Mucosa of rectum (tissue), 2 donors: ENCODE results near the gene LARP4B.

Experiments used
- H3K27ac ChIP-seq, 2 donors: one replicate each; pipeline ENCODE4 v1.7.0; 2013; ENCODE audit warnings: inconsistent platforms in 2 of 2, low read depth in 2 of 2, low read length in 2 of 2
- H3K27me3 ChIP-seq, 2 donors: one replicate each; pipeline ENCODE4 v1.7.0; 2013; ENCODE audit warnings: low read length in 2 of 2; ENCODE audit not compliant: control insufficient read depth in 2 of 2, insufficient read depth in 2 of 2
- H3K36me3 ChIP-seq, 2 donors: one replicate each; pipeline ENCODE4 v1.7.0; 2013; ENCODE audit warnings: low read length in 2 of 2; ENCODE audit not compliant: control insufficient read depth in 2 of 2, insufficient read depth in 2 of 2
- H3K4me1 ChIP-seq, 2 donors: one replicate each; pipeline ENCODE4 v1.7.0; 2013; ENCODE audit warnings: low read length in 2 of 2, mild to moderate bottlenecking in 1 of 2; ENCODE audit not compliant: control insufficient read depth in 2 of 2, insufficient read depth in 2 of 2
- H3K4me3 ChIP-seq, 2 donors: one replicate each; pipeline ENCODE4 v1.7.0; 2013; ENCODE audit warnings: low read length in 2 of 2
- H3K9ac ChIP-seq, 2 donors: one replicate each; pipeline ENCODE4 v1.7.0; 2013; ENCODE audit warnings: low read length in 2 of 2, low read depth in 1 of 2, mild to moderate bottlenecking in 1 of 2
- H3K9me3 ChIP-seq, 2 donors: one replicate each; pipeline ENCODE4 v1.7.0; 2013; ENCODE audit warnings: low read length in 2 of 2; ENCODE audit not compliant: control insufficient read depth in 2 of 2
- donor health status: healthy.
- donor health status: Normal muscosa, but diverticular disease.

The LARP4B gene

GRCh38 chr10:855079-855478, 76.4 kb downstream of the LARP4B start:
- H3K36me3 ChIP-seq: peaks cover 16 to 34% of the 10 kb centered on the region in 2 donors
- no peaks in the 10 kb centered on the region for H3K27me3 ChIP-seq
- H3K4me1 ChIP-seq: no peaks in the 10 kb centered on the region
- no peak overlapping the region for H3K27ac ChIP-seq
- H3K4me3 ChIP-seq: no peak overlapping the region
- H3K9me3 ChIP-seq: no peaks in the 10 kb centered on the region
- H3K9ac ChIP-seq: no peak overlapping the region

GRCh38 chr10:853017-853416, 78.5 kb downstream of the LARP4B start:
- no peak overlapping the region for H3K9ac ChIP-seq
- H3K4me3 ChIP-seq: no peak overlapping the region
- peaks cover 16 to 32% of the 10 kb centered on the region in 2 donors for H3K36me3 ChIP-seq
- H3K4me1 ChIP-seq: no peaks in the 10 kb centered on the region
- H3K9me3 ChIP-seq: no peaks in the 10 kb centered on the region
- no peak overlapping the region for H3K27ac ChIP-seq
- no peaks in the 10 kb centered on the region for H3K27me3 ChIP-seq

DNA sequence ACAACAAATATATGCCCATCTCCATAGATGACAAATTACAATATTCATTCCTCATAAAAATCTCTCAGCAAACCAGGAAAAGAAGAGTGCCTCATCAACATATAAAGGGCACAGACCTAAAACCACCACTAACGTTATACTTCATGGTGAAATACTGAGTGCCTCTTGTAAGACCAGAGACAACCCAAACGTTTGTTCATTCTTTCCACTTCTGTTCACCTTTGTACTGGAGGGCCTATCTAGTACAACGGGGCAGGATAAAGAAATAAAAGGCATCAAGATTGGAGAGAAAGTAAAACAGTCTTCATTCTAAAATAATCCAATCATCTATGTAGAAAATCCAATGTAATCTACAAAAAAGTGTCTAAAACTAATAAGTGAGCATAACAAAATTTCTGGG, 79.1 kb downstream of the LARP4B start:
- Histone ChIP-seq H3K4me3 (no peak overlapping the region), H3K27ac (no peak overlapping the region), H3K4me1 (no peaks in the 10 kb centered on the region), H3K36me3 (peaks cover 20 to 30% of the 10 kb centered on the region in 2 donors), H3K27me3 (no peaks in the 10 kb centered on the region), H3K9me3 (no peaks in the 10 kb centered on the region), H3K9ac (no peak overlapping the region)

- no peaks in the 10 kb centered on the region for H3K4me1 ChIP-seq
- no peaks in the 10 kb centered on the region for H3K27me3 ChIP-seq
- H3K9ac ChIP-seq: no peak overlapping the region
- peaks cover 21 to 30% of the 10 kb centered on the region in 2 donors for H3K36me3 ChIP-seq
- H3K27ac ChIP-seq: no peak overlapping the region
- no peaks in the 10 kb centered on the region for H3K9me3 ChIP-seq
- H3K4me3 ChIP-seq: no peak overlapping the region
Measured at GRCh38 chr10:851901-852300, 79.6 kb downstream of the LARP4B start.

DNA sequence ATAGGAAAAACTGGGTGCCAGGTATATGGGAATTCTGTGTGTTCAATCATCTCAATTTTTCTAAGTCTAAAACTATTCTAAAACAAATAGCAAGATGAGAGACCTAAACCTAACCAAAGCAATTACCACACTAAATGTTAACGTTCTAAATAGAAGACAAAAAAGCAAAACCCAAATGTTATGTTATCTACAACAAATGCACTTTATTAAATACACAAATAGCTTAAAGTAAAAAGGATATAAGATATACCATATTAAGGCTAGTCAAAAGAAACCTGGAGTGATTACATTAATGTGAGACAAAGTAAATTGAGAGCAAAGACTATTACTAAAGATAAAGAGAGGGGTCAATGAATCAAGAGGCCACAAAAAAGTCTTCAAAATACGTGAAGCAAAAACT, 81.4 kb downstream of the LARP4B start:
- Histone ChIP-seq H3K27ac (no peak overlapping the region), H3K27me3 (no peaks in the 10 kb centered on the region), H3K9ac (no peak overlapping the region), H3K36me3 (peaks cover 16 to 39% of the 10 kb centered on the region in 2 donors), H3K9me3 (no peaks in the 10 kb centered on the region), H3K4me1 (no peaks in the 10 kb centered on the region), H3K4me3 (no peak overlapping the region)

GRCh38 chr10:847868-848267, 83.6 kb downstream of the LARP4B start:
- Histone ChIP-seq H3K4me3 (no peak overlapping the region), H3K4me1 (no peaks in the 10 kb centered on the region), H3K27me3 (no peaks in the 10 kb centered on the region), H3K27ac (no peak overlapping the region), H3K9ac (no peak overlapping the region), H3K36me3 (peaks cover 27 to 41% of the 10 kb centered on the region in 2 donors), H3K9me3 (no peaks in the 10 kb centered on the region)

DNA sequence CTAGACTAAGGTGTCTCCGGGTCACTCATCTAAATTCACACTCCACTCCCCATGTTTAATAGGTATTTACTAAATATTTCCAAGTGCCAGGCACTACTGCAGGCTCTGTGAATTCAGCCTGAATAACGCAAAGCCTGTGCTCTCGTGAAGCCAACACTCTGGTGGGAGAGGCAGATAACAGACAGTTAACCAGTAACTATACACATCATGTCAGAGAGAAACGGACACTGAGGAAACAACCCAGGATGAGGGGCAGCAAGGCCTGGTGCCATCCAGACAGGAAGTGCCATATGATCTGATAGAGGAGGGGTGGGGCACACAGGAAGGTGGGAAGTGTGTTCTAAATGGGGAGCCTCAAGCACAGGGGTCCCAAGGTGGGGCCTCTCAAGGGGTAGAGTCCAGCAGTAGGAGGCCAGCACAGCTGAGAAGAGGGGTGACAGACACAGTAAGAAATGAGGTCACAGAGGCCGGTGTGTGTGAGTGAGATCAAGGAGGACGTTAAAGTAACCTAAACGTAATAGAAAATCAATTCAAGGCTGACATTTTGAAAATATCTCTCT, 85.3 kb downstream of the LARP4B start:
- H3K36me3 ChIP-seq: peaks cover 36 to 50% of the 10 kb centered on the region in 2 donors

GRCh38 chr10:845526-845925, 86.0 kb downstream of the LARP4B start:
- no peaks in the 10 kb centered on the region for H3K9me3 ChIP-seq
- peaks cover 38 to 56% of the 10 kb centered on the region in 2 donors for H3K36me3 ChIP-seq
- no peaks in the 10 kb centered on the region for H3K27me3 ChIP-seq
- no peak overlapping the region for H3K27ac ChIP-seq
- H3K4me3 ChIP-seq: no peak overlapping the region
- H3K4me1 ChIP-seq: no peaks in the 10 kb centered on the region
- H3K9ac ChIP-seq: no peak overlapping the region

More for the DNA sequence above, 85.3 kb downstream of the LARP4B start:
- Histone ChIP-seq H3K27me3 (no peaks in the 10 kb centered on the region), H3K9ac (no peak overlapping the region), H3K27ac (no peak overlapping the region), H3K4me3 (no peak overlapping the region), H3K9me3 (no peaks in the 10 kb centered on the region), H3K4me1 (no peaks in the 10 kb centered on the region)

DNA sequence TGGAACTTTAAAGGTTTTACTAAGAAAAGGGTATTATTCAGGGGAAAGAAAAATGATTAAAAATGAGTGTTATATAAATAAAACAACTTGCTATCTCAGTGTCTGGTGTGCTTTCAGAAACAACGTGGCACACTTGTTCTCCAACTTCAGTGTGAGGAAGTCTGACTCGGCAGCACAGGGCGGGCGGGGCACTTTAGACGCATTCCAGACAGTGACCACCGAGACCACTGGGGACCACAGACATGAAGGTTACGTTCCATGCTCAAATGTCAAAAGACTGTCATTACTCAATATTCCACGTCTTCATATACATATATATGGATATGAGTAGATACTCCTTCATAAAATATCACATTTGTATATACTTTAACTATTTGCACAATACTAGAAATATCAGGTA, 87.0 kb downstream of the LARP4B start:
- Histone ChIP-seq H3K4me1 (no peaks in the 10 kb centered on the region), H3K9me3 (no peaks in the 10 kb centered on the region), H3K27ac (no peak overlapping the region), H3K9ac (no peak overlapping the region), H3K36me3 (peaks cover 39 to 63% of the 10 kb centered on the region in 2 donors), H3K4me3 (no peak overlapping the region), H3K27me3 (no peaks in the 10 kb centered on the region)

- no peak overlapping the region for H3K4me3 ChIP-seq
- H3K36me3 ChIP-seq: peaks cover 47 to 68% of the 10 kb centered on the region in 2 donors
- no peak overlapping the region for H3K9ac ChIP-seq
- H3K27ac ChIP-seq: no peak overlapping the region
- H3K27me3 ChIP-seq: no peaks in the 10 kb centered on the region
- H3K4me1 ChIP-seq: no peaks in the 10 kb centered on the region
- H3K9me3 ChIP-seq: no peaks in the 10 kb centered on the region
Measured at GRCh38 chr10:843703-844102, 87.8 kb downstream of the LARP4B start.

DNA sequence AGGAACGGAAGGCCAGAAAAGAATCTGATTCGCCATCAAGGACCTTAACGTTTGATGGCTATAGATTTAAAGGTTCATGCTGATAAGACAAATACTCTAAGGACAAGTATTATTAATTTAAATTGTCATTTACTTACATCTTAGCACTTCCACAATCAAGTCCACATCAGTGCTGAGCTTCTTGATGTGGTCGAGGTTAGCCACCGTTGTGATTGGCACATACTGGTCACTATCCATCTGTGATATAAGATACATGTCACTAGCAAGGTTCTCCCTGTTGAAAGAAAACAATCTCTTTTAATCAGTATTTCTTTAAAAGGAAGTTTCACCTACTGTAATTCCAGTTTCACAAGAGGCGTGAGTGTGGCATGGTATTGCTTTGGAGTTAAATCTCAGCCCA, 88.7 kb downstream of the LARP4B start:
- Histone ChIP-seq H3K27me3 (no peaks in the 10 kb centered on the region), H3K4me1 (no peaks in the 10 kb centered on the region), H3K27ac (no peak overlapping the region), H3K9ac (no peak overlapping the region), H3K9me3 (no peaks in the 10 kb centered on the region), H3K36me3 (peaks cover 51 to 68% of the 10 kb centered on the region in 2 donors), H3K4me3 (no peak overlapping the region)
